GM12878 (cell line): Measurements from ENCODE around the gene VPS13C. TPM values are rescaled to one million over a fixed set of nuclear protein-coding genes. Genes with fewer than 3 reads are reported as not detected.

Source experiments
- ATAC-seq: fragments of 200-7000 bp; cut with Tn5 transposase; 3 replicates; pipeline ENCODE4 v1.9.1; 2020; ENCODE audit warnings: mild to moderate bottlenecking, moderate library complexity
- BruUV-seq: library from RNA; stranded (reverse); fragments of 400-500 nt; replicated peaks from 2 replicates; lab custom pipeline; 2021; lab: Mats Ljungman, UMichigan
- CTCF ChIA-PET: fragments of 300-600 bp; sonication (Branson Sonifier 250); formaldehyde crosslinking; extraction: SDS; loops from one replicate; lab custom pipeline; 2021; ENCODE audit warnings: inconsistent platforms; lab: Yijun Ruan, JAX
- POLR2A ChIA-PET: fragments of 350-600 bp; formaldehyde crosslinking; extraction: SDS; loops from one replicate; lab custom pipeline; 2021; ENCODE audit warnings: inconsistent platforms; lab: Charles Lee
- RAD21 ChIA-PET: fragments of 300-600 bp; sonication (Branson Sonifier 250); formaldehyde crosslinking; loops from one replicate; lab custom pipeline; 2023; ENCODE audit warnings: antibody characterized with exemption; ENCODE audit not compliant: unreplicated experiment; lab: Charles Lee
- SMC1A ChIA-PET: fragments of 300-600 bp; sonication (Branson Sonifier 250); formaldehyde crosslinking; loops from one replicate; lab custom pipeline; 2023; ENCODE audit not compliant: unreplicated experiment, uncharacterized antibody; lab: Charles Lee
- DNase-seq: peaks from one replicate; pipeline ENCODE4 v3.0.0-alpha.2; 2011; ENCODE audit warnings: low read depth, low spot score
- FAIRE-seq: peaks from 3 replicates; lab custom pipeline; 2011; peaks lifted over from hg19 to GRCh38; lab: Jason Lieb, UNC
- H2AFZ ChIP-seq: 2 replicates; pipeline ENCODE4 v1.6.0; 2011; ENCODE audit warnings: low read depth, low read length, control low read depth; ENCODE audit not compliant: control insufficient read depth
- H3K27ac ChIP-seq: 2 replicates; pipeline ENCODE4 v1.5.1; 2011; ENCODE audit warnings: control low read depth; ENCODE audit not compliant: control insufficient read depth, insufficient read depth
- H3K27me3 ChIP-seq, 2 experiments: replicated peaks in 1 of 2; 2 replicates each; pipeline versions ENCODE4 v1.6.0 to v1.6.1; 2011; ENCODE audit warnings: low read length in 1 of 2; ENCODE audit not compliant: control insufficient read depth in 2 of 2, insufficient read depth in 2 of 2
- H3K36me3 ChIP-seq, 2 experiments: 2 replicates each; pipeline ENCODE4 v1.5.1; 2011; ENCODE audit warnings: low read length in 1 of 2; ENCODE audit not compliant: control insufficient read depth in 2 of 2, insufficient read depth in 2 of 2
- H3K4me1 ChIP-seq: 2 replicates; pipeline ENCODE4 v1.6.1; 2011; ENCODE audit warnings: mild to moderate bottlenecking, low read length, moderate library complexity, mixed read lengths; ENCODE audit not compliant: control insufficient read depth, insufficient read depth
- H3K4me2 ChIP-seq: 2 replicates; pipeline ENCODE4 v1.6.0; 2011; ENCODE audit warnings: control low read depth; ENCODE audit not compliant: control insufficient read depth, insufficient read depth
- H3K4me3 ChIP-seq: fragments of 200-600 bp; sonication (generic); 2 replicates; pipeline ENCODE4 v1.5.1; 2016
- H3K79me2 ChIP-seq: 2 replicates; pipeline ENCODE4 v1.6.0; 2011; ENCODE audit warnings: low read length; ENCODE audit not compliant: control insufficient read depth, insufficient read depth
- H3K9ac ChIP-seq: 2 replicates; pipeline ENCODE4 v1.8.0; 2011; ENCODE audit warnings: low read length, control low read depth, mixed read lengths; ENCODE audit not compliant: control insufficient read depth, insufficient read depth
- H3K9me3 ChIP-seq: replicated peaks from 3 replicates; pipeline ENCODE4 v1.5.1; 2011; ENCODE audit warnings: mild to moderate bottlenecking, low read length; ENCODE audit not compliant: control insufficient read depth, insufficient read depth
- H4K20me1 ChIP-seq: 2 replicates; pipeline ENCODE4 v1.6.0; 2011; ENCODE audit not compliant: control insufficient read depth, insufficient read depth
- CEBPB ChIP-seq, 2 experiments: fragments of 150-350 bp in 1 of 2; IDR thresholded peaks; 2 replicates each; pipeline ENCODE4 v1.6.1; 2012 to 2014; ENCODE audit warnings: low read depth in 2 of 2, low read length in 2 of 2, borderline replicate concordance in 1 of 2, inconsistent platforms in 1 of 2
- HCFC1 ChIP-seq: fragments of 150-350 bp; IDR thresholded peaks from 2 replicates; pipeline ENCODE4 v1.6.1; 2014; ENCODE audit warnings: low read length
- MEF2A ChIP-seq: IDR thresholded peaks from 2 replicates; pipeline ENCODE4 v1.6.1; 2011; ENCODE audit warnings: low read depth, mild to moderate bottlenecking, low read length, moderate library complexity; ENCODE audit not compliant: insufficient read depth
- MTA3 ChIP-seq: IDR thresholded peaks from 2 replicates; pipeline ENCODE4 v1.6.1; 2012; ENCODE audit warnings: low read length, inconsistent platforms, borderline replicate concordance
- NR2C1 ChIP-seq: fragments of 450-650 bp; IDR thresholded peaks from 2 replicates; pipeline ENCODE4 v1.6.1; 2017; ENCODE audit warnings: antibody characterized with exemption, mild to moderate bottlenecking, moderate library complexity
- NR2F1 ChIP-seq: fragments of 450-650 bp; conservative IDR thresholded peaks from 2 replicates; pipeline ENCODE4 v1.6.1; 2017; ENCODE audit warnings: mild to moderate bottlenecking
- NRF1 ChIP-seq: conservative IDR thresholded peaks from 2 replicates; pipeline ENCODE4 v1.6.1; 2011; ENCODE audit warnings: mild to moderate bottlenecking, low read depth, low read length, improper control_type of control experiment
- PAX8 ChIP-seq: fragments of 450-650 bp; IDR thresholded peaks from 2 replicates; pipeline ENCODE4 v1.6.1; 2017; ENCODE audit warnings: mild to moderate bottlenecking, moderate library complexity
- POLR2AphosphoS5 ChIP-seq: IDR thresholded peaks from 2 replicates; pipeline ENCODE4 v1.6.1; 2011; ENCODE audit warnings: mild to moderate bottlenecking, low read length, inconsistent platforms
- RUNX3 ChIP-seq: IDR thresholded peaks from 2 replicates; pipeline ENCODE4 v1.6.1; 2012; ENCODE audit warnings: low read length, inconsistent platforms
- SIN3A ChIP-seq: IDR thresholded peaks from 2 replicates; pipeline ENCODE4 v1.6.1; 2012; ENCODE audit warnings: low read depth, low read length, improper control_type of control experiment
- YY1 ChIP-seq: IDR thresholded peaks from 2 replicates; pipeline ENCODE4 v1.6.1; 2011; ENCODE audit warnings: low read depth, mild to moderate bottlenecking, low read length
- ZNF217 ChIP-seq: fragments of 450-650 bp; IDR thresholded peaks from 2 replicates; pipeline ENCODE4 v1.6.1; 2017; ENCODE audit warnings: antibody characterized with exemption, mild to moderate bottlenecking
- ZZZ3 ChIP-seq: IDR thresholded peaks from 2 replicates; pipeline ENCODE4 v1.6.1; 2011; ENCODE audit warnings: low read depth; ENCODE audit not compliant: control insufficient read depth, insufficient read length
- WGBS: methylation state at CpG from one replicate; pipeline ENCODE4 v1.1.6; 2016; ENCODE audit warnings: low lambda C conversion rate; ENCODE audit not compliant: insufficient replicate concordance, insufficient coverage; ENCODE audit errors: missing lambda C conversion rate; 5-methylcytosine and 5-hydroxymethylcytosine counted together
- in situ Hi-C: fragments of 300-500 bp; cut with MboI; formaldehyde crosslinking; loops from 9 replicates; pipeline ENCODE4 v1.14.3; 2018; ENCODE audit warnings: mixed read lengths
- intact Hi-C: fragments of 100-400 bp; cut with micrococcal nuclease; formaldehyde crosslinking; loops from one replicate; pipeline ENCODE4 v1.14.2; 2022; ENCODE audit not compliant: unreplicated experiment
- polyA plus RNA-seq, 11 experiments: library from polyadenylated mRNA; depleted of rRNA in 4 of 11; unstranded in 6 of 11; stranded (reverse) in 5 of 11; fragments of >200 nt; fragmentation: Nextera tagmentation in 4 of 11; fragmentation: Illumina TruSeq in 1 of 11; extraction: Ambion mirVana in 4 of 11; extraction: Trizol in 1 of 11; gene quantifications; 1 replicate in 1 of 11; 2 replicates in 10 of 11; pipeline versions ENCODE4 v1.2.1 to v1.2.3, GENCODE V29; 2011 to 2016; ENCODE audit warnings: inconsistent platforms in 2 of 11, missing spikeins in 2 of 11, low read depth in 1 of 11
- total RNA-seq, 4 experiments: library from RNA; depleted of rRNA in 3 of 4; stranded (reverse); fragments of >200 nt in 3 of 4; fragmentation: Illumina TruSeq in 1 of 4; extraction: Trizol in 1 of 4; gene quantifications; 2 replicates each; pipeline versions ENCODE4 v1.2.1 to v1.2.3, GENCODE V29; 2013 to 2021
- TF ChIP-seq, protein P1 (sequence below), 3 experiments: IDR thresholded peaks in 2 of 3; conservative IDR thresholded peaks in 1 of 3; 2 replicates each; pipeline ENCODE4 v1.5.1; 2011; ENCODE audit warnings: low read depth in 3 of 3, low read length in 3 of 3, mild to moderate bottlenecking in 3 of 3, control low read depth in 2 of 3, moderate library complexity in 2 of 3, inconsistent platforms in 1 of 3, mixed read lengths in 1 of 3; ENCODE audit not compliant: control insufficient read depth in 2 of 3, insufficient read depth in 1 of 3; ENCODE audit errors: extremely low read depth in 1 of 3
- TF ChIP-seq, protein P2 (sequence below): IDR thresholded peaks from 2 replicates; pipeline ENCODE4 v1.6.1; 2011; ENCODE audit warnings: low read depth, low read length, improper control_type of control experiment, borderline replicate concordance

VPS13C gene
- total and polyA plus RNA-seq, 10 of the 15 experiments (the other 5 are each of a cell fraction or from before 2014, with no cell fraction given) = 9.3 to 53.1 (median 31.8) TPM

GRCh38 chr15:61951949-61952348, 108.3 kb downstream of the VPS13C start:
- in situ Hi-C loops (no loop called here), intact Hi-C loops (no loop called here)
- Histone ChIP-seq H2AFZ (no peak overlapping the region), H3K9me3 (no peaks in the 10 kb centered on the region)
- 97% methylated on average over 2 of the region's 2 CpGs for WGBS
- no peak for DNase-seq
- SMC1A ChIA-PET = interaction anchor here (1.0 to 1.1 kb wide), 4 partner anchors 14 to 27 kb away, joined by 3 read pairs; no protein-coding TSS in a partner anchor
- TF ChIP-seq CEBPB (IDR thresholded peaks at IDR 0.05; ENCODE audit: borderline replicate concordance in 1 of 2, low read depth in 2 of 2, low read length in 2 of 2) = no peak
- TF ChIP-seq HCFC1 = no peak
- TF ChIP-seq POLR2AphosphoS5 = no peak
- TF ChIP-seq ZNF217 = no peak
- no peak for TF ChIP-seq ZZZ3
- TF ChIP-seq, all 136 proteins: peak for 0
- no peaks in the 10 kb centered on the region for H3K4me1 ChIP-seq
- H3K4me2 ChIP-seq = no peak overlapping the region
- H4K20me1 ChIP-seq = no peaks in the 10 kb centered on the region
- ChIA-PET POLR2A (interaction anchor here (0.8 kb wide), 1 partner anchor 13 kb away, joined by 3 read pairs; no protein-coding TSS in a partner anchor), RAD21 (no interaction called here), CTCF (no interaction called here)
- H3K27ac ChIP-seq = no peak overlapping the region
- H3K36me3 ChIP-seq = peaks cover 0 to 7% of the 10 kb centered on the region in 2 experiments; a peak in 1 of 4 replicates
- no peaks in the 10 kb centered on the region for H3K79me2 ChIP-seq
- H3K4me3 ChIP-seq = no peak overlapping the region
- H3K9ac ChIP-seq = no peak overlapping the region
- H3K27me3 ChIP-seq = no peaks in the 10 kb centered on the region
- ATAC-seq (no peak), FAIRE-seq (no peak)
- no TSS peak for BruUV-seq

GRCh38 chr15:61946778-61947177, 113.5 kb downstream of the VPS13C start:
- Histone ChIP-seq H3K9me3 (no peaks in the 10 kb centered on the region; the same call in 2 of the 3 replicates), H3K27ac (no peak overlapping the region), H3K4me1 (no peaks in the 10 kb centered on the region), H3K36me3 (peaks cover 0 to 9% of the 10 kb centered on the region in 2 experiments; a peak in 2 of 4 replicates), H4K20me1 (no peaks in the 10 kb centered on the region), H2AFZ (no peak overlapping the region), H3K4me2 (no peak overlapping the region), H3K9ac (no peak overlapping the region), H3K79me2 (no peaks in the 10 kb centered on the region), H3K4me3 (no peak overlapping the region), H3K27me3 (no peaks in the 10 kb centered on the region)
- RAD21 ChIA-PET = no interaction called here
- FAIRE-seq = no peak
- POLR2A ChIA-PET = no interaction called here
- no peak for DNase-seq
- SMC1A ChIA-PET = no interaction called here
- no TSS peak for BruUV-seq
- in situ Hi-C loops (no loop called here), intact Hi-C loops (no loop called here)
- ATAC-seq = no peak
- CTCF ChIA-PET = no interaction called here
- no peak for TF ChIP-seq RUNX3
- TF ChIP-seq YY1 = no peak
- TF ChIP-seq MEF2A = no peak
- TF ChIP-seq, protein P1, sequence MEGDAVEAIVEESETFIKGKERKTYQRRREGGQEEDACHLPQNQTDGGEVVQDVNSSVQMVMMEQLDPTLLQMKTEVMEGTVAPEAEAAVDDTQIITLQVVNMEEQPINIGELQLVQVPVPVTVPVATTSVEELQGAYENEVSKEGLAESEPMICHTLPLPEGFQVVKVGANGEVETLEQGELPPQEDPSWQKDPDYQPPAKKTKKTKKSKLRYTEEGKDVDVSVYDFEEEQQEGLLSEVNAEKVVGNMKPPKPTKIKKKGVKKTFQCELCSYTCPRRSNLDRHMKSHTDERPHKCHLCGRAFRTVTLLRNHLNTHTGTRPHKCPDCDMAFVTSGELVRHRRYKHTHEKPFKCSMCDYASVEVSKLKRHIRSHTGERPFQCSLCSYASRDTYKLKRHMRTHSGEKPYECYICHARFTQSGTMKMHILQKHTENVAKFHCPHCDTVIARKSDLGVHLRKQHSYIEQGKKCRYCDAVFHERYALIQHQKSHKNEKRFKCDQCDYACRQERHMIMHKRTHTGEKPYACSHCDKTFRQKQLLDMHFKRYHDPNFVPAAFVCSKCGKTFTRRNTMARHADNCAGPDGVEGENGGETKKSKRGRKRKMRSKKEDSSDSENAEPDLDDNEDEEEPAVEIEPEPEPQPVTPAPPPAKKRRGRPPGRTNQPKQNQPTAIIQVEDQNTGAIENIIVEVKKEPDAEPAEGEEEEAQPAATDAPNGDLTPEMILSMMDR (IDR thresholded peaks at IDR 0.05 in 2 of 3, conservative IDR thresholded peaks at IDR 0.05 in 1 of 3; ENCODE audit: control insufficient read depth in 2 of 3, extremely low read depth in 1 of 3, insufficient read depth in 1 of 3, low read depth in 3 of 3, low read length in 3 of 3) = no peak
- no peak for TF ChIP-seq MTA3
- no peak for TF ChIP-seq NR2C1
- TF ChIP-seq NR2F1 = no peak
- TF ChIP-seq NRF1 = no peak
- no peak for TF ChIP-seq PAX8
- TF ChIP-seq SIN3A = no peak
- TF ChIP-seq, protein P2, sequence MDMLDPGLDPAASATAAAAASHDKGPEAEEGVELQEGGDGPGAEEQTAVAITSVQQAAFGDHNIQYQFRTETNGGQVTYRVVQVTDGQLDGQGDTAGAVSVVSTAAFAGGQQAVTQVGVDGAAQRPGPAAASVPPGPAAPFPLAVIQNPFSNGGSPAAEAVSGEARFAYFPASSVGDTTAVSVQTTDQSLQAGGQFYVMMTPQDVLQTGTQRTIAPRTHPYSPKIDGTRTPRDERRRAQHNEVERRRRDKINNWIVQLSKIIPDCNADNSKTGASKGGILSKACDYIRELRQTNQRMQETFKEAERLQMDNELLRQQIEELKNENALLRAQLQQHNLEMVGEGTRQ = no peak
